Mucosa of descending colon (tissue), 3 donors: ENCODE results near the gene DUSP5. TPM values are rescaled to one million over a fixed set of nuclear protein-coding genes. Genes with fewer than 3 reads are reported as not detected.
A peak's percentile ranks its signal among the peaks of the same experiment; 100 is the strongest.

ENCODE experiments used
- ATAC-seq: fragments of 200-7000 bp; cut with Tn5 transposase; one replicate; pipeline ENCODE4 v1.9.1; 2020; ENCODE audit warnings: mild to moderate bottlenecking, moderate library complexity
- DNase-seq, 3 donors: peaks; one replicate each; pipeline ENCODE4 v3.0.0-alpha.2; 2020
- H3K36me3 ChIP-seq: fragments of 200-600 bp; one replicate; pipeline ENCODE4 v1.8.0; 2021; ENCODE audit warnings: low read depth, mild to moderate bottlenecking
- H3K4me1 ChIP-seq: fragments of 200-600 bp; one replicate; pipeline ENCODE4 v1.8.0; 2021; ENCODE audit warnings: low read depth, mild to moderate bottlenecking
- H3K4me3 ChIP-seq: fragments of 200-600 bp; one replicate; pipeline ENCODE4 v1.8.0; 2021; ENCODE audit warnings: mild to moderate bottlenecking
- H3K9me3 ChIP-seq: fragments of 200-600 bp; one replicate; pipeline ENCODE4 v1.8.0; 2021; ENCODE audit warnings: mild to moderate bottlenecking
- CTCF ChIP-seq: fragments of 200-600 bp; IDR thresholded peaks from one replicate; pipeline ENCODE4 v1.8.0; 2022; ENCODE audit warnings: antibody characterized with exemption, mild to moderate bottlenecking
- intact Hi-C, 2 donors: fragments of 100-400 bp; cut with DNase I in 1 of 2; cut with micrococcal nuclease in 1 of 2; formaldehyde crosslinking; loops; one replicate each; pipeline versions ENCODE4 v1.11.0 to v1.11.1; 2022; cut with DNase I, micrococcal nuclease
- total RNA-seq, 3 donors: library from RNA; stranded (reverse); fragmentation: NEBNext Ultra II Directional in 2 of 3; extraction: Animal tissue kit (Norgen Biotek cat#: 25700) in 2 of 3; gene quantifications; one replicate each; pipeline versions ENCODE4 v1.2.1 to v1.2.4, GENCODE V29; 2021 to 2023
- donor health status: DM: no; HTN: no; CAD: no; lungs with moderate emphysema.
- donor health status: DM: no; HTN: no; CAD: no.
- donor health status: DM: no; HTN: yes; CAD: no.

Gene DUSP5
- total RNA-seq, 3 donors from 2014 or later: 21.5 to 40.1 (median 23.9) TPM

- intact Hi-C loops: no loop called here
These were observed 22.9 kb upstream of the DUSP5 start for GRCh38 chr10:110474826-110475225.

GRCh38 chr10:110475722-110476515 is 21.8 kb upstream of the DUSP5 start:
- H3K4me3 ChIP-seq: no peak overlapping the region
- no peaks in the 10 kb centered on the region for H3K36me3 ChIP-seq
- H3K9me3 ChIP-seq: no peaks in the 10 kb centered on the region
- ATAC-seq (no peak), DNase-seq (no peak)
- intact Hi-C loops: no loop called here
- TF ChIP-seq CTCF: no peak
- no peaks in the 10 kb centered on the region for H3K4me1 ChIP-seq

More at GRCh38 chr10:110474826-110475225, 22.9 kb upstream of the DUSP5 start:
- no peaks in the 10 kb centered on the region for H3K4me1 ChIP-seq
- H3K4me3 ChIP-seq: no peak overlapping the region
- DNase-seq (no peak), ATAC-seq (no peak)
- no peaks in the 10 kb centered on the region for H3K36me3 ChIP-seq
- no peak for TF ChIP-seq CTCF
- no peaks in the 10 kb centered on the region for H3K9me3 ChIP-seq

GRCh38 chr10:110479710-110480109 is 18.0 kb upstream of the DUSP5 start:
- ATAC-seq (peak; percentile 41), DNase-seq (peak in 1 of 3 donors; percentile 19)
- intact Hi-C loops: no loop called here
- Histone ChIP-seq H3K36me3 (no peaks in the 10 kb centered on the region), H3K9me3 (no peaks in the 10 kb centered on the region), H3K4me3 (no peak overlapping the region), H3K4me1 (peaks cover 3% of the 10 kb centered on the region)
- no peak for TF ChIP-seq CTCF

- H3K36me3 ChIP-seq: no peaks in the 10 kb centered on the region
- no peak for DNase-seq
- no peak for ATAC-seq
- TF ChIP-seq CTCF: no peak
- no peak overlapping the region for H3K4me3 ChIP-seq
- H3K9me3 ChIP-seq: no peaks in the 10 kb centered on the region
- intact Hi-C loops: no loop called here
- H3K4me1 ChIP-seq: peaks cover 3% of the 10 kb centered on the region
These were observed 17.3 kb upstream of the DUSP5 start for GRCh38 chr10:110480387-110480786.

- Histone ChIP-seq H3K36me3 (no peaks in the 10 kb centered on the region), H3K9me3 (no peaks in the 10 kb centered on the region), H3K4me1 (peaks cover 3% of the 10 kb centered on the region), H3K4me3 (no peak overlapping the region)
- ATAC-seq (no peak), DNase-seq (no peak)
- no peak for TF ChIP-seq CTCF
- intact Hi-C loops: no loop called here
These were observed 15.8 kb upstream of the DUSP5 start for GRCh38 chr10:110481919-110482318.
